ENCODE data around the gene SUGCT. TPM values are rescaled to one million over a fixed set of nuclear protein-coding genes. Genes with fewer than 3 reads are reported as not detected.

Gene SUGCT
- total and polyA plus RNA-seq, 2 of the 13 experiments (the other 11 are each of a cell fraction or from before 2014, with no cell fraction given): 10.1 to 22.2 TPM

- no peaks in the 10 kb centered on the region for H3K9me3 ChIP-seq (ENCODE audit: low read length)
- no peak overlapping the region for H2AFZ ChIP-seq (ENCODE audit: low read length)
- no TSS peak for BruUV-seq (replicated peaks)
- ChIA-PET POLR2A (no interaction called here), CTCF (ENCODE audit: low intra/inter-chr PET ratio, low total read pairs) (no interaction called here)
- ATAC-seq (no peak), FAIRE-seq (no peak), DNase-seq (ENCODE audit: low spot score) (no peak)
- intact Hi-C loops (cut with micrococcal nuclease; ENCODE audit: unreplicated experiment): loop anchor here (10.0 kb wide), 2 partner anchors 70 to 130 kb away; no protein-coding TSS in a partner anchor
- H3K79me2 ChIP-seq (ENCODE audit: insufficient read depth, low read length): no peaks in the 10 kb centered on the region
- peaks cover 10% of the 10 kb centered on the region for H3K4me1 ChIP-seq (ENCODE audit: insufficient read depth, low read length)
- no peak overlapping the region for H3K9ac ChIP-seq (ENCODE audit: insufficient read depth, low read depth, low read length)
- H3K4me2 ChIP-seq (ENCODE audit: low read depth, low read length): no peak overlapping the region
- TF ChIP-seq SKI (IDR thresholded peaks at IDR 0.05; ENCODE audit: partially characterized antibody) (no peak), WIZ (CRISPR knock-in tag; IDR thresholded peaks at IDR 0.05) (no peak)
- WGBS (ENCODE audit: low lambda C conversion rate): 88% methylated on average over 8 of the region's 8 CpGs
- no peak overlapping the region for H3K4me3 ChIP-seq (replicated peaks in 1 of 3; ENCODE audit: insufficient read depth in 1 of 3, low read depth in 2 of 3, low read length in 3 of 3)
- no peaks in the 10 kb centered on the region for H3K36me3 ChIP-seq (replicated peaks in 1 of 2; ENCODE audit: control insufficient read depth in 1 of 2, insufficient read depth in 2 of 2, low read length in 2 of 2)
- no peaks in the 10 kb centered on the region for H3K27me3 ChIP-seq (ENCODE audit: control insufficient read depth in 1 of 2, insufficient read depth in 2 of 2, low read length in 2 of 2)
- in situ Hi-C loops (cut with HindIII; ENCODE audit: extremely low pct_ligation_motif_present, low pct_unique_long_range_greater_than_20kb): no loop called here
- no peak overlapping the region for H3K27ac ChIP-seq (ENCODE audit: extremely low read length, insufficient read depth, low read length)
- no peaks in the 10 kb centered on the region for H4K20me1 ChIP-seq (ENCODE audit: insufficient read depth, low read length)
Observed at GRCh38 chr7:40474790-40475680, 340.2 kb downstream of the SUGCT start.

- H3K27me3 ChIP-seq (ENCODE audit: control insufficient read depth in 1 of 2, insufficient read depth in 2 of 2, low read length in 2 of 2): no peaks in the 10 kb centered on the region
- no peak overlapping the region for H3K4me3 ChIP-seq (replicated peaks in 1 of 3; ENCODE audit: insufficient read depth in 1 of 3, low read depth in 2 of 3, low read length in 3 of 3)
- ChIA-PET CTCF (ENCODE audit: low intra/inter-chr PET ratio, low total read pairs) (no interaction called here), POLR2A (no interaction called here)
- H3K27ac ChIP-seq (ENCODE audit: extremely low read length, insufficient read depth, low read length): no peak overlapping the region
- no peaks in the 10 kb centered on the region for H3K79me2 ChIP-seq (ENCODE audit: insufficient read depth, low read length)
- ATAC-seq (no peak), DNase-seq (ENCODE audit: low spot score) (no peak), FAIRE-seq (no peak)
- H3K36me3 ChIP-seq (replicated peaks in 1 of 2; ENCODE audit: control insufficient read depth in 1 of 2, insufficient read depth in 2 of 2, low read length in 2 of 2): no peaks in the 10 kb centered on the region
- no peaks in the 10 kb centered on the region for H4K20me1 ChIP-seq (ENCODE audit: insufficient read depth, low read length)
- in situ Hi-C loops (cut with HindIII; ENCODE audit: extremely low pct_ligation_motif_present, low pct_unique_long_range_greater_than_20kb): no loop called here
- no TSS peak for BruUV-seq (replicated peaks)
- H2AFZ ChIP-seq (ENCODE audit: low read length): no peak overlapping the region
- intact Hi-C loops (cut with micrococcal nuclease; ENCODE audit: unreplicated experiment): loop anchor here (10.0 kb wide), 2 partner anchors 71 to 131 kb away; no protein-coding TSS in a partner anchor
- 74% methylated on average over 1 of the region's 1 CpG for WGBS (ENCODE audit: low lambda C conversion rate)
- H3K9me3 ChIP-seq (ENCODE audit: low read length): no peaks in the 10 kb centered on the region
- H3K4me2 ChIP-seq (ENCODE audit: low read depth, low read length): no peak overlapping the region
- H3K9ac ChIP-seq (ENCODE audit: insufficient read depth, low read depth, low read length): no peak overlapping the region
- H3K4me1 ChIP-seq (ENCODE audit: insufficient read depth, low read length): peaks cover 4% of the 10 kb centered on the region
- TF ChIP-seq ZBTB39 (CRISPR knock-in tag; IDR thresholded peaks at IDR 0.05) (no peak), ELF4 (CRISPR knock-in tag; IDR thresholded peaks at IDR 0.05; ENCODE audit: borderline replicate concordance) (no peak), MAFK (conservative IDR thresholded peaks at IDR 0.05 in 1 of 2, IDR thresholded peaks at IDR 0.05 in 1 of 2; ENCODE audit: low read length in 2 of 2) (no peak), HNRNPUL1 (IDR thresholded peaks at IDR 0.05; ENCODE audit: low read depth, low read length) (no peak), ZBTB21 (CRISPR knock-in tag; IDR thresholded peaks at IDR 0.05) (no peak), KLF13 (CRISPR knock-in tag; IDR thresholded peaks at IDR 0.05) (no peak), GTF2F1 (IDR thresholded peaks at IDR 0.05; ENCODE audit: low read length) (no peak), ZBTB3 (CRISPR knock-in tag; IDR thresholded peaks at IDR 0.05; ENCODE audit: borderline replicate concordance, low read depth) (no peak), NR2F6 (IDR thresholded peaks at IDR 0.05) (no peak), NR2F6 (CRISPR knock-in tag; IDR thresholded peaks at IDR 0.05) (no peak), PRDM10 (CRISPR knock-in tag; IDR thresholded peaks at IDR 0.05; ENCODE audit: low read depth) (no peak)
Observed at GRCh38 chr7:40475681-40475982, 340.8 kb downstream of the SUGCT start.
